Suprapubic skin (tissue), 4 donors: ENCODE data around the gene HLA-F. TPM values are rescaled to one million over a fixed set of nuclear protein-coding genes. Genes with fewer than 3 reads are reported as not detected.

Source experiments
- DNase-seq, 2 donors: peaks; one replicate each; pipeline ENCODE4 v3.0.0-alpha.2; 2019; ENCODE audit warnings: low spot score in 2 of 2
- H3K27ac ChIP-seq: fragments of 200-600 bp; sonication (generic); one replicate; pipeline ENCODE4 v1.5.1; 2019
- H3K27me3 ChIP-seq: fragments of 200-600 bp; sonication (generic); one replicate; pipeline ENCODE4 v1.5.1; 2019
- H3K36me3 ChIP-seq: fragments of 200-600 bp; sonication (generic); one replicate; pipeline ENCODE4 v1.5.1; 2019
- H3K4me1 ChIP-seq: fragments of 200-600 bp; sonication (generic); one replicate; pipeline ENCODE4 v1.5.1; 2019
- H3K4me3 ChIP-seq: fragments of 200-600 bp; sonication (generic); one replicate; pipeline ENCODE4 v1.5.1; 2019; ENCODE audit warnings: mild to moderate bottlenecking
- H3K9me3 ChIP-seq: fragments of 200-600 bp; sonication (generic); one replicate; pipeline ENCODE4 v1.5.1; 2019
- CTCF ChIP-seq, 2 donors: fragments of 200-600 bp in 1 of 2; fragments of 450-650 bp in 1 of 2; sonication (generic) in 1 of 2; IDR thresholded peaks; one replicate each; pipeline ENCODE4 v1.5.1; 2016 to 2019; ENCODE audit warnings: antibody characterized with exemption in 2 of 2, mild to moderate bottlenecking in 1 of 2, moderate library complexity in 1 of 2
- EP300 ChIP-seq: sonication (generic); formaldehyde crosslinking; IDR thresholded peaks from one replicate; pipeline ENCODE4 v1.6.1; 2017; ENCODE audit warnings: antibody characterized with exemption
- POLR2A ChIP-seq, 2 donors: fragments of 450-650 bp; IDR thresholded peaks; one replicate each; pipeline ENCODE4 v1.6.1; 2017; ENCODE audit warnings: antibody characterized with exemption in 2 of 2, mild to moderate bottlenecking in 2 of 2, moderate library complexity in 2 of 2
- POLR2AphosphoS5 ChIP-seq, 3 donors: sonication (generic); formaldehyde crosslinking; IDR thresholded peaks; one replicate each; pipeline ENCODE4 v1.6.1; 2017; ENCODE audit warnings: antibody characterized with exemption in 3 of 3
- WGBS: methylation state at CpG from one replicate; pipeline ENCODE4 v1.1.5; 2018; 5-methylcytosine and 5-hydroxymethylcytosine counted together
- total RNA-seq, 4 donors: library from RNA; depleted of rRNA; stranded (reverse); fragments of >200 nt; gene quantifications; one replicate each; pipeline ENCODE4 v1.1.0, GENCODE V29; 2016

The HLA-F gene
- total RNA-seq, 4 donors from 2014 or later = 25.6 to 162 (median 62.2) TPM

- TF ChIP-seq POLR2AphosphoS5 (IDR thresholded peaks at IDR 0.05) = no peak
- no peak for TF ChIP-seq POLR2A (IDR thresholded peaks at IDR 0.05)
- TF ChIP-seq CTCF (IDR thresholded peaks at IDR 0.05) = no peak
- TF ChIP-seq EP300 = no peak
- no peak overlapping the region for H3K27ac ChIP-seq
- WGBS = 77% methylated on average over 3 of the region's 3 CpGs
- no peaks in the 10 kb centered on the region for H3K4me1 ChIP-seq
- H3K9me3 ChIP-seq = no peaks in the 10 kb centered on the region
- peaks cover 2% of the 10 kb centered on the region for H3K27me3 ChIP-seq
- no peak overlapping the region for H3K4me3 ChIP-seq
- no peaks in the 10 kb centered on the region for H3K36me3 ChIP-seq
- DNase-seq = no peak
These were observed 46.1 kb downstream of the HLA-F start for GRCh38 chr6:29769336-29769735.

- 95% methylated on average over 2 of the region's 2 CpGs for WGBS
- H3K27me3 ChIP-seq = peaks cover 2% of the 10 kb centered on the region
- H3K4me1 ChIP-seq = no peaks in the 10 kb centered on the region
- no peak overlapping the region for H3K4me3 ChIP-seq
- H3K9me3 ChIP-seq = no peaks in the 10 kb centered on the region
- H3K27ac ChIP-seq = no peak overlapping the region
- H3K36me3 ChIP-seq = no peaks in the 10 kb centered on the region
- no peak for DNase-seq
- TF ChIP-seq CTCF (IDR thresholded peaks at IDR 0.05) = no peak
- TF ChIP-seq POLR2AphosphoS5 (IDR thresholded peaks at IDR 0.05) = no peak
- TF ChIP-seq EP300 = no peak
- no peak for TF ChIP-seq POLR2A (IDR thresholded peaks at IDR 0.05)
These were observed 47.1 kb downstream of the HLA-F start for GRCh38 chr6:29770306-29770705.

GRCh38 chr6:29776684-29777083 lies 53.5 kb downstream of the HLA-F start:
- no peaks in the 10 kb centered on the region for H3K4me1 ChIP-seq
- 97% methylated on average over 2 of the region's 2 CpGs for WGBS
- H3K27me3 ChIP-seq = peaks cover 2% of the 10 kb centered on the region
- DNase-seq = no peak
- no peak for TF ChIP-seq CTCF (IDR thresholded peaks at IDR 0.05)
- no peak for TF ChIP-seq EP300
- no peak for TF ChIP-seq POLR2A (IDR thresholded peaks at IDR 0.05)
- TF ChIP-seq POLR2AphosphoS5 (IDR thresholded peaks at IDR 0.05) = no peak
- H3K9me3 ChIP-seq = no peaks in the 10 kb centered on the region
- no peak overlapping the region for H3K4me3 ChIP-seq
- no peak overlapping the region for H3K27ac ChIP-seq
- H3K36me3 ChIP-seq = no peaks in the 10 kb centered on the region

Other genes with a start within 250 kb of the HLA-F start
- not detected for gene MAS1L, start 235.5 kb upstream of the HLA-F start, total RNA-seq
- not detected for gene UBD, start 163.7 kb upstream of the HLA-F start, total RNA-seq
- not detected for gene OR2H2, start 138.3 kb upstream of the HLA-F start, total RNA-seq
- gene GABBR1, start 90.3 kb upstream of the HLA-F start, total RNA-seq = 10 to 100 TPM; 16.4 to 78.1 (median 31.1) TPM
- gene MOG, start 66.3 kb upstream of the HLA-F start, total RNA-seq = not detected
- under 1 TPM in 1 of 4 donors, not detected in 3; 0.76 TPM for gene ZFP57, start 42.3 kb upstream of the HLA-F start, total RNA-seq
- gene HLA-G, start 104.4 kb downstream of the HLA-F start, total RNA-seq = 1 to 10 TPM in 1 of 4 donors, under 1 TPM in 1, not detected in 2; 0.80 to 1.1 TPM
- gene HLA-A, start 219.1 kb downstream of the HLA-F start, total RNA-seq = 100 to 1,000 TPM; 455 to 546 (median 499) TPM